Stimulated activated CD4-positive, alpha-beta T cell treated with anti-CD3 and anti-CD28 coated beads, Interleukin-1b, Interleukin-23, amount 100 ng/mL, for 24 hours (primary cell): ENCODE data around the gene FCHSD2.
"Not testable (repeated sequence)": the region's sequence is repeated elsewhere in the genome, so short reads cannot be mapped to it uniquely, and the experiment has no call there.

Source experiments
- DNase-seq, 4 experiments: peaks; one replicate each; pipeline ENCODE4 v3.0.0-alpha.2; 2020; ENCODE audit warnings: low read depth in 4 of 4, low spot score in 1 of 4

Gene FCHSD2

GRCh38 chr11:73126804-73127480, 15.2 kb downstream of the FCHSD2 start:
- no peak for DNase-seq

DNA sequence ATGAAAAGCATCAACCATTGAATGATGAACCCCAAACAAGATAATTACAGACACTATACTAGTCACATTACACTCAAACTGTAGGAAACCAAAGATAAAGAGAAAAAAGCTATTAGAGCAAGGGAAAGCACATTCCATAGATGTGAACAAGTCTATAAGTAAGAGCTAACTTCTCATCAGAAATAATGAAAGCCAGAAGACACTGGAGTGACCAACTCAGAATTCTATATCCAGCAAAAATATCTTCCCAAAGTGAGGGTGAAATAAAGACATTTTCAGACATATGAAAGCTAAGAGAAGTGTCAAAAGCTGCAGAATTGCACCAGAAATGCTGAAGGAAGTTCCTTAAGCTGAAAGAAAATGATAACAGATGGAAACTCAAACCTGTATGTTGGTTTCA, 17.3 kb downstream of the FCHSD2 start:
- no peak for DNase-seq

DNA sequence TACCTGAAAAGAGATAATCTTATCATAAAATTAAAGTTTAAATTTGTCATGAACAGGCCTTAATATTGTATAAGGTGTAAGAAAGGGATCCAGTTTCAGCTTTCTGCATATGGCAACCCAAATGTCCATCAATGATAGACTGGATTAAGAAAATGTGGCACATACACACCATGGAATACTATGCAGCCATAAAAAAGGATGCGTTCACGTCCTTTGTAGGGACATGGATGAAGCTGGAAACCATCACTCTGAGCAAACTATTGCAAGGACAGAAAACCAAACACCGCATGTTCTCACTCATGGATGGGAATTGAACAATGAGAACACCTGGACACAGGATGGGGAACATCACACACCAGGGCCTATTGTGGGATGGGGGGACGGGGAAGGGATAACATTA, 18.2 kb downstream of the FCHSD2 start:
- DNase-seq, result not testable (repeated sequence)

DNA sequence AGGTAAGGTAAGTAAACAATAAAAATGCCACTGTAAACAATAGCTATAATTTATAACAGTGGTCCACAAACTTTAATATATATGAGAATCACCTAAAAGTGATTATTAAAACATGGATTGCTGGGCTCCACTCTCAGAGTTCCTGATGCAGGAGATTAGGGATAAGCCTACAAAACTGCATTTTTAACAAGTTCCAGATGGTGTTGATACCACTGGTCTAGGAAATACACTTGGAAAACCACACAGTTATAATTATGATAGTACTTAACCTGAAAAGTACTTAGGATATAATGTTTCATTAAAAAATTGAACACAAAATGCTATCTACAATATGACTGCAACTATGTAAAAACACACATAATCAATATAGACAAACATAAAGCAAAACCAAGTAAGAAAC, 20.4 kb downstream of the FCHSD2 start:
- DNase-seq, result no peak

GRCh38 chr11:73117071-73117470, 25.0 kb downstream of the FCHSD2 start:
- no peak for DNase-seq

DNA sequence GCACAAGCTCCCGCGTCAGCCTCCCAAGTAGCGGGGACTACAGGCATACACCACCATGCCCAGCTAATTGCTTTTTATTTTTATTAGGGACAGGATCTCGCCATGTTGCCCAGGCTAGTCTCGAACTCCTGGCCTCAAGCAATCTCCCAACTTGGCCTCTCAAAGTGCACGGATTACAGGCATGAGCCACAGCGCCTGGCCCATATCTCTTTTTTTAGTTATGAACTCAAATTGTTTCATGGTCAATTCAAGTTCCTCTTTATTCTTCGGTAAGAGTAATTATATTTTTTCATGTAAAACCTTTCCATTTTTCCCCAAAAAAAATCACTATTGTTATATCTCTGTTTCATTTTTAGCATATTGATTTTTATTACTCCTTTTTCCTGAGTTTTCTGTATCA, 25.5 kb downstream of the FCHSD2 start:
- no peak for DNase-seq

GRCh38 chr11:73114835-73115220, 27.3 kb downstream of the FCHSD2 start:
- DNase-seq, result no peak

DNA sequence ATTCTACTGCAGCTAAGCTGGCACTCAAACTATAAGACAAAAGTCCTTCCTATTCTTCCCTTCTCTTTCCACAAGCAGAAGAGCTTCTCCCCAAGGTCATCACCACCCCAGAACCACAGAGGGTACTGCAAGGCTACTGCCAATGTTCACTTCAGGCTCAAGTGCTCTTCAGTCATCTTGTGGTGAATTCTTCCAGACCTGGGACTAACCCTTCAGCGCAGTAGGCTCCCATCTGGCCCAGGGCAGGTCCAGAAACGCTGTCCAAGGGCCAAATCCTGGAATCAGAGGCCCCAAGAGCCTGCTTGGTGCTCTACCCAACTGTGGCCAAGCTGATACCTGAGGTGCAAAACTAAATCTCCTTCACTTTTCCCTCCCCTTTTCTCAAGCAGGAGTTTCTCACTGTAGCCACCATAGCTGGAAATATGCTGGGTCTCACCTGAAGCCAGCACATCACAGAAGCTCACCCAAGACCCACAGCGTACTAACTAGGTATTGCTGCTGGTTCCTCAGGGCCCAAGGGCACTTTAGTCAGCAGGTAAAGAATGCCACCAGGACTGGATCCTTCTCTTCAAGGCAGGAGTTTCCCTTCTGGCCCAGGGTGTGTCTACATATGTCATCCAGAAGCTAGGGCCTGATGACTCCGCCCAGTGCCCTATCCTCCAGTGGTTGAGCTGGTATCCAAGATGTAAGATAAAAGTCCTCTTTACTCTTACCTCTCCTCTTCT, 27.8 kb downstream of the FCHSD2 start:
- no peak for DNase-seq

- no peak for DNase-seq
Measured at GRCh38 chr11:73113426-73113825, 28.7 kb downstream of the FCHSD2 start.

GRCh38 chr11:73107597-73107996, 34.5 kb downstream of the FCHSD2 start:
- DNase-seq, result no peak

GRCh38 chr11:73106347-73106746, 35.8 kb downstream of the FCHSD2 start:
- no peak for DNase-seq

DNA sequence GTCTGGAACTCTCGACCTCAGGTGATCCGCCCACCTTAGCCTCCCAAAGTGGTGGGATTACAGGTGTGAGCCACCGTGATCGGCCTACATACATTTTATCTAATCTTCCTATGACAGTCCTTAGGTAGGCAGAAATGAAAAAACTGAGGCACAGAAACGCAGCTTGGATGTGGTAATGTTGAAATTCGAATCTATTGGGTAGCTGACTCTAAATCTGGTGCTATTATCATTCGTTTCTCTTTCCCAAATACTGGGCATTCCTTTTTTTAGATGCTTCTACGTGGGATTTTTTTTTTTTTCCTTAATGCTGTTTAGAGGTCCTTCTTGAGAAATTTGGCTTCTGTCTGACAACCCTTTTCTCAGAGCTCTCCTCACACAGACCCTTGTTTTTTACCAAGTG, 41.5 kb downstream of the FCHSD2 start:
- DNase-seq, result no peak

- no peak for DNase-seq
Measured at GRCh38 chr11:73099512-73100266, 42.4 kb downstream of the FCHSD2 start.

GRCh38 chr11:73095613-73096012, 46.5 kb downstream of the FCHSD2 start:
- DNase-seq, result no peak

DNA sequence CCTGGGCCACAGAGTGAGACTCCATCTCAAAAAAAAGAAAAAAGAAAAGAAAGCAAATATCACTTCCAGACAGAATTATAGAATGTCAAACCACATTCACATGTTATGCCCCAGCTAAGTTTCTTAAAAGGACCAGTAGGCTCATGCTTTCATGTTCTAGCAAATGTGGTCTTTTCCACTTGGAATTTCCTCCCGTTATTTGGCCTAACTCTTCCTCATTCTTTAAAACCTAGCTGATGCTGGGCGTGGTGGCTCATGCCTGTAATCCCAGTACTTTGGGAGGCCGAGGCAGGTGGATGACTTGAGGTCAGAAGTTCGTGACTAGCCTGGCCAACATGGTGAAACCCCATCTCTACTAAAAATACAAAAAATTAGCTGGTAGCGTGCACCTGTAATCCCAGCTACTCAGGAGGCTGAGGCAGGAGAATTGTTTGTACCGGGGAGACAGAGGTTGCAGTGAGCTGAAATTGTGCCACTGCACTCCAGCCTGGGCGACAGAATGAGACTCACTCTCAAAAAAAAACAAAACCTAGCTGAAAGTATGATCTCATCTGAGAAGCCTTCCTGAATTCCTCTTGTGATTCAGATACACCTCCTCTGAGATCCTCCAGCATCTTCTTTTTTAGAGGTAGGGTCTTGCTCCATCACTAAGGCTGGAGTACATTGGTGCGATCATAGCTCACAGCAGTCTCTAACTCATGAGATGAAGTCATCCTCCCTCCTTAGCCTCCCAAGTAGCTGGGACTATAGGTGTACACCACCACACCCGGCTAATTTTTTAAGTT, 50.4 kb downstream of the FCHSD2 start:
- DNase-seq, result no peak

DNA sequence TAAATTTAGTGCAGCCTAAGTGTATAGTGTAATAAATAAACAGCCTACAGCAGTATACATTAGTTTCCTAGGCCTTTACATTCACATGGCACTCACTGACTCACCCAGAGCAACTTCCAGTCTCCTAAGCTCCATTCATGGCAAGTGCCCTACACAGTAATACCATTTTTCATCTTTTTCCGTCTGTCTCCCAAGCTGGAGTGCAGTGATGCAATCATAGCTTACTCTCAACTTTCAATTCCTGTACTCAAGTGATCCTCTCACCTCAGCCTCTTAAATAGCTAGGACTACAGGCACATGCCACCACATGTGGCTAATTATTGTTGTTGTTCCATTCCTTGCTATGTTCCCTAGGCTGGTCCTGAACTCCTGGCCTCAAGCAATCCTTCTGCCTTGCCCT, 54.4 kb downstream of the FCHSD2 start:
- DNase-seq, result no peak

DNA sequence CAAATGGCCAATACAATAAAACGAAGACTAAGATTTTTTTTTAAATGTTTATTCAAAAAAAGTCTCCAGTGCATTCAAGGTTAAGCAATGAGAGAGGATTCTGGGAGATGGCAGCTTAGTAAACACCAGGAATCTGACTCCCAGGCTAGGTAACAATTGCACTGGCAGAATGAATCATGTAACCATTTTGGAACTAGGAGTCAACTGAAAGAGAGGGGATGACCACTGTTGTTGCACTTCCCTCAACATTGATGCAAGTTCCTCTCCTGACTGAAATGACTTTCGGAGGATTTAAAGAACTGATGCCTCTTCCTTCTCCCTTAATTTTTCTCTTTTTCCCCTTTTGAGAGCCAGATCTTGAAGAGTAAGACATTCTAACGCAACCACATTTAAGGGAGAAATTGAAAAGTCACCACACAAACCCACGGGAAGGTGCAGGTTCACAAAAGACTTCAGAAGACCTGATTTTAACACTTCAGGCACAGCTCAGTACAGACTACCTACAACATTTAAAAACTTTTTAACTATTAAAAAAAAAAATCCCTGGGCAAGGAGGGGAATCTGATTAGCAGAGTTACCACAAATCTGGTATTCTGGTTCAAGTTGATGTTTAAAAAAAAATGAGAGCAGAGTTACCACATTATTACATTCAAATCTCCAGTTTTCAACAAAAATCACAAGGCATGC, 56.8 kb downstream of the FCHSD2 start:
- no peak for DNase-seq

DNA sequence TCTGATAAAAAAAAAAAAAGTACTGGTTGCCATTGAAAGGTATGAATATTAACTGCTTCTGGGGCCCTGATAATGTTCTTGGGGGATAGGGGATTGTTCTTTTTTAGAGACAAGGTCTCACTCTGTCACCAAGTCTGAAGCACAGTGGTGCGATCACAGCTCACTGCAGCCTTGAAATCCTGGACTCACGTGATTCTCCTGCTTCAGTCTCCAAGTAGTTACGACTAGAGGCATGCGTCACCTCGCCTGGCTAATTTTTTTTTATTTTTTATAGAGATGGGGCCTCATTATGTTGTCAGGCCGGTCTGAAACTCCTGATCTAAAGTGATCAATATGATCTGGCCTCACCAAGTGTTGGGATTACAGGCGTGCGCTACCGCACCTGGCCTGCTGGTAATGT, 63.5 kb downstream of the FCHSD2 start:
- DNase-seq, result no peak

DNA sequence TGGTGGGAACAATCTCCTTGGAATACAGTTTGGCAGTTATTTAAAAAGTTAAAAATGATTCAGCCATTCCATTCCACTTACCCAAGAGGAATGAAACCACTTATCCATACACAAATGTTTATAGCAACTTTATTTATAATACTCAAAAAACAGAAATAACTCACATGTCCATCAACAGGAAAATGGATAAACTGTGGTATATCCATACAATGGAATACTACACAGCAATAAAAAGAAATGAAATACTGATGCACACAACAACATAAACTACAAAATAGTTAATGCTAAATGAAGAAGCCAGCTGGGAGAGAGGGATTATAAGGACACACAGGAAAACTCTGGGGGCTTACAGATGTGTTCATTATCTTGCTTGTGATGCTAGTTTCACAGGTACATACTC, 64.7 kb downstream of the FCHSD2 start:
- DNase-seq, result no peak

GRCh38 chr11:73074319-73074718, 67.8 kb downstream of the FCHSD2 start:
- DNase-seq, result no peak

DNA sequence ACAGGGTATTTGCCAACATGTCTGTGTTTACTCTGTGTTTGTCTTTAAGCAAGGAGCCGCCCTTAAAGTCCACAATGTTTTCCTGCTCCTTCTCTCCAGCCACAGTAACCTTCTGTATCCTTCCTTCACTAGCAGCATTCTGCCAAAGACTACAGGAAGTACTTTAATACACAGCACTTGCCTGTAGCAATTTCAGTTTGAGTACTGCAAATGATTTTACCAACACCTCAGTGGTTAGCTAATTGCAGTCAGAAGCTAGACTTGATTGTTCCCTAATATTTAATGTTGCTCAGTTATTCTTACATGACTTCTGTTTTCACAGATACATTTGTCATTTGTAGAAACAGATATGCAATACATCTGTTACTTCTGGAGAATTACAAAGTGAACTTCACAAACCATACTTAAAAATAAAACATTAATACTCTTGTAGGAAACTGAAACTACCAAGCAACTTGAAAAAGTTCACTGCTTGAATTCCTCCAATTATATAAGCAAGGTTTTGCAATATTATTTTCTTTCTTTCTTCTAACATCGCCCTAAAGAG, 69.1 kb downstream of the FCHSD2 start:
- DNase-seq, result no peak
